Measurements from ENCODE around the gene ZDHHC5. TPM values are rescaled to one million over a fixed set of nuclear protein-coding genes. Genes with fewer than 3 reads are reported as not detected.

ZDHHC5 gene
- total and polyA plus RNA-seq, 2 donors from 2014 or later: 28.3 to 90.2 TPM

- H3K9ac ChIP-seq (ENCODE audit: low read length in 3 of 3): no peak overlapping the region
- peaks cover 0 to 17% (median 4%) of the 10 kb centered on the region in 3 donors for H3K4me1 ChIP-seq (ENCODE audit: control insufficient read depth in 2 of 3, insufficient read depth in 2 of 3, low read depth in 1 of 3, low read length in 3 of 3)
- H3K27me3 ChIP-seq (ENCODE audit: control insufficient read depth, insufficient read depth, low read length): no peaks in the 10 kb centered on the region
- H3K27ac ChIP-seq (ENCODE audit: low read depth in 2 of 2, low read length in 2 of 2): no peak overlapping the region
- no peak for TF ChIP-seq CTCF (IDR thresholded peaks at IDR 0.05; ENCODE audit: borderline replicate concordance, extremely low read depth, insufficient read depth)
- DNase-seq: no peak
- H3K36me3 ChIP-seq (ENCODE audit: control insufficient read depth in 2 of 3, insufficient read depth in 3 of 3, low read length in 3 of 3): peaks cover 0 to 3% (median 2%) of the 10 kb centered on the region in 3 donors
- no peak for FAIRE-seq
- no peak overlapping the region for H3K4me3 ChIP-seq (ENCODE audit: low read length in 3 of 3)
- no peaks in the 10 kb centered on the region for H3K9me3 ChIP-seq (ENCODE audit: control insufficient read depth in 2 of 3, insufficient read depth in 1 of 3, low read length in 3 of 3)
- intact Hi-C loops (cut with DNase I): no loop called here
These were observed 42.0 kb downstream of the ZDHHC5 start for GRCh38 chr11:57709802-57710367.

GRCh38 chr11:57711414-57712255 lies 43.7 kb downstream of the ZDHHC5 start, which contains the start of gene MED19:
MED19 (minus strand) TSS chr11:57712215; CDS start chr11:57712179, 36 bp downstream.
- FAIRE-seq: no peak
- Histone ChIP-seq H3K9ac (ENCODE audit: low read length in 3 of 3) (peak within 1 kb of the TSS; percentile 62 to 100 (median 95)), H3K27me3 (ENCODE audit: control insufficient read depth, insufficient read depth, low read length) (no peaks in the 10 kb centered on the region), H3K4me1 (ENCODE audit: control insufficient read depth in 2 of 3, insufficient read depth in 2 of 3, low read depth in 1 of 3, low read length in 3 of 3) (peaks cover 0 to 17% (median 4%) of the 10 kb centered on the region in 3 donors), H3K36me3 (ENCODE audit: control insufficient read depth in 2 of 3, insufficient read depth in 3 of 3, low read length in 3 of 3) (no peaks in the 10 kb centered on the region), H3K4me3 (ENCODE audit: low read length in 3 of 3) (peak within 1 kb of the TSS; percentile 83 to 100 (median 99)), H3K9me3 (ENCODE audit: control insufficient read depth in 2 of 3, insufficient read depth in 1 of 3, low read length in 3 of 3) (no peaks in the 10 kb centered on the region), H3K27ac (ENCODE audit: low read depth in 2 of 2, low read length in 2 of 2) (peak within 1 kb of the TSS; percentile 56 to 90)
- DNase-seq: peak; percentile 91 to 96 (median 94)
- no peak for TF ChIP-seq CTCF (IDR thresholded peaks at IDR 0.05; ENCODE audit: borderline replicate concordance, extremely low read depth, insufficient read depth)
- intact Hi-C loops (cut with DNase I): no loop called here

GRCh38 chr11:57712256-57713150 lies 44.6 kb downstream of the ZDHHC5 start, which contains the start of gene TMX2:
TMX2 (plus strand) TSS chr11:57712593; CDS start chr11:57712619, 26 bp downstream.
- Histone ChIP-seq H3K4me1 (ENCODE audit: control insufficient read depth in 2 of 3, insufficient read depth in 2 of 3, low read depth in 1 of 3, low read length in 3 of 3) (peaks cover 0 to 17% (median 4%) of the 10 kb centered on the region in 3 donors), H3K9me3 (ENCODE audit: control insufficient read depth in 2 of 3, insufficient read depth in 1 of 3, low read length in 3 of 3) (no peaks in the 10 kb centered on the region), H3K9ac (ENCODE audit: low read length in 3 of 3) (peak within 1 kb of the TSS; percentile 62 to 100 (median 95)), H3K27ac (ENCODE audit: low read depth in 2 of 2, low read length in 2 of 2) (peak within 1 kb of the TSS; percentile 56 to 90), H3K4me3 (ENCODE audit: low read length in 3 of 3) (peak within 1 kb of the TSS; percentile 83 to 100 (median 99)), H3K27me3 (ENCODE audit: control insufficient read depth, insufficient read depth, low read length) (no peaks in the 10 kb centered on the region), H3K36me3 (ENCODE audit: control insufficient read depth in 2 of 3, insufficient read depth in 3 of 3, low read length in 3 of 3) (no peaks in the 10 kb centered on the region)
- intact Hi-C loops (cut with DNase I): no loop called here
- DNase-seq (peak; percentile 95 to 99 (median 97)), FAIRE-seq (peak; percentile 99)
- no peak for TF ChIP-seq CTCF (IDR thresholded peaks at IDR 0.05; ENCODE audit: borderline replicate concordance, extremely low read depth, insufficient read depth)

Data from kidney (tissue), 14 donors.